HepG2 (cell line): ENCODE results near the gene XPC. TPM values are rescaled to one million over a fixed set of nuclear protein-coding genes. Genes with fewer than 3 reads are reported as not detected.

Experiments used
- GZF1 ChIP-seq: sonication (generic); formaldehyde crosslinking; IDR thresholded peaks from 2 replicates; pipeline ENCODE4 v1.5.1; 2020; ENCODE audit warnings: mild to moderate bottlenecking, missing genetic modification reagents
- HDAC6 ChIP-seq: fragments of 200-600 bp; sonication (generic); IDR thresholded peaks from 2 replicates; pipeline ENCODE4 v1.7.0; 2017; ENCODE audit warnings: mild to moderate bottlenecking, antibody characterized with exemption, low read length, low read depth
- MAZ ChIP-seq, 2 experiments: sonication (generic) in 1 of 2; formaldehyde crosslinking in 1 of 2; IDR thresholded peaks; 2 replicates each; pipeline versions ENCODE4 v1.5.0 to v1.6.1; 2012 to 2020; ENCODE audit warnings: low read depth in 2 of 2, mild to moderate bottlenecking in 2 of 2, borderline replicate concordance in 1 of 2, improper control_type of control experiment in 1 of 2, low read length in 1 of 2, missing genetic modification reagents in 1 of 2, moderate library complexity in 1 of 2
- NR3C1 ChIP-seq: sonication (generic); formaldehyde crosslinking; IDR thresholded peaks from 2 replicates; pipeline ENCODE4 v1.4.0; 2020; ENCODE audit warnings: missing genetic modification reagents
- SIX4 ChIP-seq: sonication (generic); formaldehyde crosslinking; IDR thresholded peaks from 2 replicates; pipeline ENCODE4 v1.4.0; 2020; ENCODE audit warnings: missing genetic modification reagents
- SOX13 ChIP-seq, 3 experiments: fragments of 450-650 bp in 1 of 3; sonication (generic) in 1 of 3; formaldehyde crosslinking in 1 of 3; IDR thresholded peaks in 2 of 3; conservative IDR thresholded peaks in 1 of 3; 2 replicates each; pipeline versions ENCODE4 v1.5.0 to v1.6.1; 2016 to 2020; ENCODE audit warnings: antibody characterized with exemption in 1 of 3, mild to moderate bottlenecking in 1 of 3, missing compliant biosample characterization in 1 of 3, missing genetic modification reagents in 1 of 3, moderate library complexity in 1 of 3
- ZBTB38 ChIP-seq: sonication (generic); formaldehyde crosslinking; IDR thresholded peaks from 2 replicates; pipeline ENCODE4 v1.5.1; 2020; ENCODE audit warnings: mild to moderate bottlenecking, missing genetic modification reagents
- ZFP90 ChIP-seq: sonication (generic); formaldehyde crosslinking; IDR thresholded peaks from 2 replicates; pipeline ENCODE4 v1.8.0; 2022; ENCODE audit warnings: missing genetic modification reagents, mild to moderate bottlenecking, inconsistent platforms, borderline replicate concordance
- ZMAT3 ChIP-seq: sonication (generic); formaldehyde crosslinking; conservative IDR thresholded peaks from 2 replicates; pipeline ENCODE4 v1.7.0; 2021; ENCODE audit warnings: missing genetic modification reagents
- ZMYM2 ChIP-seq: sonication (generic); formaldehyde crosslinking; IDR thresholded peaks from 2 replicates; pipeline ENCODE4 v1.8.0; 2022; ENCODE audit warnings: mild to moderate bottlenecking, missing genetic modification reagents
- ZNF224 ChIP-seq: sonication (generic); formaldehyde crosslinking; IDR thresholded peaks from 2 replicates; pipeline ENCODE4 v1.5.0; 2020; ENCODE audit warnings: mild to moderate bottlenecking, missing genetic modification reagents
- ZNF230 ChIP-seq: sonication (generic); formaldehyde crosslinking; IDR thresholded peaks from 2 replicates; pipeline ENCODE4 v1.4.0; 2020; ENCODE audit warnings: mild to moderate bottlenecking, missing genetic modification reagents
- ZNF451 ChIP-seq: sonication (generic); formaldehyde crosslinking; IDR thresholded peaks from 2 replicates; pipeline ENCODE4 v1.5.0; 2020; ENCODE audit warnings: mild to moderate bottlenecking, missing genetic modification reagents
- ZNF768 ChIP-seq: sonication (generic); formaldehyde crosslinking; IDR thresholded peaks from 2 replicates; pipeline ENCODE4 v1.4.0; 2020; ENCODE audit warnings: missing genetic modification reagents
- polyA plus RNA-seq, 8 experiments: library from polyadenylated mRNA; depleted of rRNA in 3 of 8; stranded (reverse) in 7 of 8; unstranded in 1 of 8; fragments of >200 nt; fragmentation: Illumina TruSeq in 4 of 8; extraction: Trizol in 4 of 8; gene quantifications; 2 replicates each; pipeline versions ENCODE4 v1.2.1 to v1.2.3, GENCODE V29; 2011 to 2016; ENCODE audit warnings: low read depth in 4 of 8, missing spikeins in 1 of 8, mixed read lengths in 1 of 8; ENCODE audit not compliant: insufficient read depth in 1 of 8
- total RNA-seq, 5 experiments: library from RNA; depleted of rRNA; stranded (reverse); fragments of >200 nt; fragmentation: Illumina TruSeq; extraction: Trizol; gene quantifications; 2 replicates each; pipeline ENCODE4 v1.2.3, GENCODE V29; 2016; ENCODE audit warnings: low read depth in 1 of 5
- TF ChIP-seq, protein P1 (sequence below): IDR thresholded peaks from 2 replicates; pipeline ENCODE4 v1.6.1; 2016; ENCODE audit warnings: missing compliant biosample characterization, missing genetic modification reagents, borderline replicate concordance
- TF ChIP-seq, protein P2 (sequence below): sonication (generic); formaldehyde crosslinking; IDR thresholded peaks from 2 replicates; pipeline ENCODE4 v1.4.0; 2020; ENCODE audit warnings: missing genetic modification reagents
- TF ChIP-seq, protein P3 (sequence below): IDR thresholded peaks from 2 replicates; pipeline ENCODE4 v1.4.0; 2020; ENCODE audit warnings: mild to moderate bottlenecking, missing genetic modification reagents
- TF ChIP-seq, protein P4 (sequence below): sonication (generic); formaldehyde crosslinking; IDR thresholded peaks from 2 replicates; pipeline ENCODE4 v1.4.0; 2020; ENCODE audit warnings: missing genetic modification reagents, mild to moderate bottlenecking, borderline replicate concordance

Gene XPC
- total and polyA plus RNA-seq, 2 of the 13 experiments (the other 11 are each of a cell fraction or from before 2014, with no cell fraction given) = 9.4 to 24.1 TPM

DNA sequence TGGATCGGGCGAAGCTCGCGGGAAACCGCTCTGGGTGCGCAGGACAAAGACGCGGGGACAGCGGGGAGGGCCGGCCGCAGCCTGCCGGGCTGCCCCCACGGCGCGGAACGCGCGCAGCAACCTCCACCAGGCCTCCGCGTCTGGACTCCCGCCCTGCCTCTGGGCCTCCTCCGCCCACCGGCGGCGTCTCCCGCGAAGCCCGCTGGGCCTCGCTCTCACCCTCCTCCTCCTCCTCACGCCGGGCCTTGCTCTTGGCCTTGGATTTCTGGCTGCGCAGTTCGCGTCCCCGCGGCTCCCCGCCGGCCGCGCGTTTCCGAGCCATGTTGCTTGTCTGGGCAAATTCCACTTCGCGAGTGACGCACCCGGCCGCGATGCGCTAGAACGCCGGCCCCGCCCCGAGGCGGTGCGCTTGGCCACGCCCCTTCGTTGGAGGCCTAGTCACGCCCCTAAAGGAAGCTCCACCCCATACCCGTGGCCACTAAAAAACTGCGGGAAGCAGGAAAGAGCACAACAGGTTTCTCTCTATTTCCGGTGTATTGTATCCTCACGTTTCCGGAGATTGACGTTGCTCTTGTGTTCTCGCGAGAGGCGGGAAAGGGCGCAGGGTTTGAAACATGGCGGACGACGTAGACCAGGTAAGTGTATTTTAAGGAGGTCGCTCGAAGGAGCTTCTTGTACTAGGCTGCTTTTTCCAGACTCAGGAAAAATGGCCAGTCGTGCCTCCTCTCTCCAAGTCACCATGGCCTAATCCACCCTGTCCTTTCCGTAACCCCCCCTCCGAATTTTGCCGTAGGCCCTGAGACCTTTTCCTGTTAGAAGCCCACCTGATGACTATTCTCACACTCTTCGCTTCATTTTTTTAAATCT is at the start of gene XPC, which contains the start of gene LSM3 (continued):
- TF ChIP-seq ZNF451 (no peak), ZFP90 (CRISPR knock-in tag) (no peak; the same call in 1 of the 2 replicates), ZNF230 (CRISPR knock-in tag) (no peak; the same call in 1 of the 2 replicates), HDAC6 (no peak), NR3C1 (CRISPR knock-in tag) (no peak), ZMYM2 (no peak), ZMAT3 (CRISPR knock-in tag) (peak; percentile 63; the same call in 1 of the 2 replicates), MAZ (IDR thresholded peaks at IDR 0.05; ENCODE audit: borderline replicate concordance, low read depth, low read length) (peak; percentile 30; the same call in 1 of the 2 replicates), MAZ (CRISPR knock-in tag; IDR thresholded peaks at IDR 0.05; ENCODE audit: low read depth) (peak; percentile 92), ZBTB38 (CRISPR knock-in tag) (peak; percentile 73; the same call in 1 of the 2 replicates), SOX13 (IDR thresholded peaks at IDR 0.05) (no peak), SOX13 (CRISPR knock-in tag; conservative IDR thresholded peaks at IDR 0.05 in 1 of 2, IDR thresholded peaks at IDR 0.05 in 1 of 2) (no peak; a peak in 2 of 4 replicates), ZNF768 (CRISPR knock-in tag) (peak; percentile 69; the same call in 1 of the 2 replicates), GZF1 (CRISPR knock-in tag) (no peak), SIX4 (CRISPR knock-in tag) (0 out of 2 replicates have a peak, but pooled peaks have one; percentile 38), ZNF224 (CRISPR knock-in tag) (no peak; the same call in 1 of the 2 replicates)
- TF ChIP-seq, protein P1, sequence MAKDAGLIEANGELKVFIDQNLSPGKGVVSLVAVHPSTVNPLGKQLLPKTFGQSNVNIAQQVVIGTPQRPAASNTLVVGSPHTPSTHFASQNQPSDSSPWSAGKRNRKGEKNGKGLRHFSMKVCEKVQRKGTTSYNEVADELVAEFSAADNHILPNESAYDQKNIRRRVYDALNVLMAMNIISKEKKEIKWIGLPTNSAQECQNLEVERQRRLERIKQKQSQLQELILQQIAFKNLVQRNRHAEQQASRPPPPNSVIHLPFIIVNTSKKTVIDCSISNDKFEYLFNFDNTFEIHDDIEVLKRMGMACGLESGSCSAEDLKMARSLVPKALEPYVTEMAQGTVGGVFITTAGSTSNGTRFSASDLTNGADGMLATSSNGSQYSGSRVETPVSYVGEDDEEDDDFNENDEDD (CRISPR knock-in tag) = peak; percentile 92
- TF ChIP-seq, protein P2, sequence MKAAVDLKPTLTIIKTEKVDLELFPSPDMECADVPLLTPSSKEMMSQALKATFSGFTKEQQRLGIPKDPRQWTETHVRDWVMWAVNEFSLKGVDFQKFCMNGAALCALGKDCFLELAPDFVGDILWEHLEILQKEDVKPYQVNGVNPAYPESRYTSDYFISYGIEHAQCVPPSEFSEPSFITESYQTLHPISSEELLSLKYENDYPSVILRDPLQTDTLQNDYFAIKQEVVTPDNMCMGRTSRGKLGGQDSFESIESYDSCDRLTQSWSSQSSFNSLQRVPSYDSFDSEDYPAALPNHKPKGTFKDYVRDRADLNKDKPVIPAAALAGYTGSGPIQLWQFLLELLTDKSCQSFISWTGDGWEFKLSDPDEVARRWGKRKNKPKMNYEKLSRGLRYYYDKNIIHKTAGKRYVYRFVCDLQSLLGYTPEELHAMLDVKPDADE (CRISPR knock-in tag) = no peak
- TF ChIP-seq, protein P3, sequence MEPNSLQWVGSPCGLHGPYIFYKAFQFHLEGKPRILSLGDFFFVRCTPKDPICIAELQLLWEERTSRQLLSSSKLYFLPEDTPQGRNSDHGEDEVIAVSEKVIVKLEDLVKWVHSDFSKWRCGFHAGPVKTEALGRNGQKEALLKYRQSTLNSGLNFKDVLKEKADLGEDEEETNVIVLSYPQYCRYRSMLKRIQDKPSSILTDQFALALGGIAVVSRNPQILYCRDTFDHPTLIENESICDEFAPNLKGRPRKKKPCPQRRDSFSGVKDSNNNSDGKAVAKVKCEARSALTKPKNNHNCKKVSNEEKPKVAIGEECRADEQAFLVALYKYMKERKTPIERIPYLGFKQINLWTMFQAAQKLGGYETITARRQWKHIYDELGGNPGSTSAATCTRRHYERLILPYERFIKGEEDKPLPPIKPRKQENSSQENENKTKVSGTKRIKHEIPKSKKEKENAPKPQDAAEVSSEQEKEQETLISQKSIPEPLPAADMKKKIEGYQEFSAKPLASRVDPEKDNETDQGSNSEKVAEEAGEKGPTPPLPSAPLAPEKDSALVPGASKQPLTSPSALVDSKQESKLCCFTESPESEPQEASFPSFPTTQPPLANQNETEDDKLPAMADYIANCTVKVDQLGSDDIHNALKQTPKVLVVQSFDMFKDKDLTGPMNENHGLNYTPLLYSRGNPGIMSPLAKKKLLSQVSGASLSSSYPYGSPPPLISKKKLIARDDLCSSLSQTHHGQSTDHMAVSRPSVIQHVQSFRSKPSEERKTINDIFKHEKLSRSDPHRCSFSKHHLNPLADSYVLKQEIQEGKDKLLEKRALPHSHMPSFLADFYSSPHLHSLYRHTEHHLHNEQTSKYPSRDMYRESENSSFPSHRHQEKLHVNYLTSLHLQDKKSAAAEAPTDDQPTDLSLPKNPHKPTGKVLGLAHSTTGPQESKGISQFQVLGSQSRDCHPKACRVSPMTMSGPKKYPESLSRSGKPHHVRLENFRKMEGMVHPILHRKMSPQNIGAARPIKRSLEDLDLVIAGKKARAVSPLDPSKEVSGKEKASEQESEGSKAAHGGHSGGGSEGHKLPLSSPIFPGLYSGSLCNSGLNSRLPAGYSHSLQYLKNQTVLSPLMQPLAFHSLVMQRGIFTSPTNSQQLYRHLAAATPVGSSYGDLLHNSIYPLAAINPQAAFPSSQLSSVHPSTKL (CRISPR knock-in tag) = peak; percentile 68
- TF ChIP-seq, protein P4, sequence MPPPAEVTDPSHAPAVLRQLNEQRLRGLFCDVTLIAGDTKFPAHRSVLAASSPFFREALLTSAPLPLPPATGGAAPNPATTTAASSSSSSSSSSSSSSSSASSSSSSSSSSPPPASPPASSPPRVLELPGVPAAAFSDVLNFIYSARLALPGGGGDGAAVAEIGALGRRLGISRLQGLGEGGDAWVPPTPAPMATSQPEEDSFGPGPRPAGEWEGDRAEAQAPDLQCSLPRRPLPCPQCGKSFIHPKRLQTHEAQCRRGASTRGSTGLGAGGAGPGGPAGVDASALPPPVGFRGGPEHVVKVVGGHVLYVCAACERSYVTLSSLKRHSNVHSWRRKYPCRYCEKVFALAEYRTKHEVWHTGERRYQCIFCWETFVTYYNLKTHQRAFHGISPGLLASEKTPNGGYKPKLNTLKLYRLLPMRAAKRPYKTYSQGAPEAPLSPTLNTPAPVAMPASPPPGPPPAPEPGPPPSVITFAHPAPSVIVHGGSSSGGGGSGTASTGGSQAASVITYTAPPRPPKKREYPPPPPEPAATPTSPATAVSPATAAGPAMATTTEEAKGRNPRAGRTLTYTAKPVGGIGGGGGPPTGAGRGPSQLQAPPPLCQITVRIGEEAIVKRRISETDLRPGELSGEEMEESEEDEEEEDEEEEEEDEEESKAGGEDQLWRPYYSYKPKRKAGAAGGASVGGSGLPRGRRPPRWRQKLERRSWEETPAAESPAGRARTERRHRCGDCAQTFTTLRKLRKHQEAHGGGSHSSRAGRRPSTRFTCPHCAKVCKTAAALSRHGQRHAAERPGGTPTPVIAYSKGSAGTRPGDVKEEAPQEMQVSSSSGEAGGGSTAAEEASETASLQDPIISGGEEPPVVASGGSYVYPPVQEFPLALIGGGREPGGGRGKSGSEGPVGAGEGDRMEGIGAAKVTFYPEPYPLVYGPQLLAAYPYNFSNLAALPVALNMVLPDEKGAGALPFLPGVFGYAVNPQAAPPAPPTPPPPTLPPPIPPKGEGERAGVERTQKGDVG (CRISPR knock-in tag) = no peak
